GM21423 (cell line): ENCODE measurements around the gene NOL4.
"Not testable (repeated sequence)": the region's sequence is repeated elsewhere in the genome, so short reads cannot be mapped to it uniquely, and the experiment has no call there.

Source experiments
- ATAC-seq: cut with Tn5 transposase; IDR thresholded peaks from one replicate; pipeline ENCODE4 v1.9.1; 2021; ENCODE audit warnings: mild to moderate bottlenecking, moderate library complexity; ENCODE audit not compliant: unreplicated experiment

The NOL4 gene, protein sequence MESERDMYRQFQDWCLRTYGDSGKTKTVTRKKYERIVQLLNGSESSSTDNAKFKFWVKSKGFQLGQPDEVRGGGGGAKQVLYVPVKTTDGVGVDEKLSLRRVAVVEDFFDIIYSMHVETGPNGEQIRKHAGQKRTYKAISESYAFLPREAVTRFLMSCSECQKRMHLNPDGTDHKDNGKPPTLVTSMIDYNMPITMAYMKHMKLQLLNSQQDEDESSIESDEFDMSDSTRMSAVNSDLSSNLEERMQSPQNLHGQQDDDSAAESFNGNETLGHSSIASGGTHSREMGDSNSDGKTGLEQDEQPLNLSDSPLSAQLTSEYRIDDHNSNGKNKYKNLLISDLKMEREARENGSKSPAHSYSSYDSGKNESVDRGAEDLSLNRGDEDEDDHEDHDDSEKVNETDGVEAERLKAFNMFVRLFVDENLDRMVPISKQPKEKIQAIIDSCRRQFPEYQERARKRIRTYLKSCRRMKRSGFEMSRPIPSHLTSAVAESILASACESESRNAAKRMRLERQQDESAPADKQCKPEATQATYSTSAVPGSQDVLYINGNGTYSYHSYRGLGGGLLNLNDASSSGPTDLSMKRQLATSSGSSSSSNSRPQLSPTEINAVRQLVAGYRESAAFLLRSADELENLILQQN

DNA sequence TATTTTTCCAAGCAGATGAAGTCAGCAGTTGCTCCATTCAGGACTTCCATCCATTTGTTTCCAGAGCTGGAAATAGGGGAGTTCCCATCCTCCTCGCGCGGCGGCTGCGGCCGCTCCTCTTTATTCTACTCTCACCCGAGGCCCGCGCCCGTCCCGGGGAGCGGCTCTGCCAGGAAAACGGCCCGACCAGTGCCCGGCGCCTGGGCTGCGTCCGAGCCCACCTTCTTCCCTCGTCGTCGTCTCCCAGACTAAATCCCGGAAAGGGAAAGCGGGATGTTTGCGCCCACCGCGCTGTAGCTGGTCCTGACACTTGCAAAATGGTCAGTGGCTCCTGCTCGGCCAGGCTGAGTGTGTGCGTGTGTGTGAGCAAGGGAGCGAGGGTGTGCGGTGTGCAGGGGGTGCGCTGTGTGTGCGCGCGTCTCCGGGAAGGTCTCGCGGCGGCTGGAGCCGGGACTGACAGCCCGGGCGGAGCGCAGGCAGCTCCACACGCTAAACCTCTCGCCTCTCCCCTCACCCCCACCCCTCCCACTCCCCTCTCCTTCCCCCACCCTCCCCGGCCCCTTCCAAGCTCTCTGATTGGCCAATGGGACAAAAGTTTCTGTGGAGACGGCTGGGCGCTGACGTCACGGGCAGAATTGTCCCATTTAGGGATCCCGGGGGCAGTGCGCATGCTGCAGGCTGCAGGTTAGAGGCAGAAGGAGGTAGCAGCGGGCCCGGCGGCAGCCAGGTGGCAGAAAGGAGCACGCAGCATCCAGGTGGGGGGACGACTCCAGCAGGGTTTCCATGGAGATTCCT lies at the start of gene NOL4:
Gene NOL4, minus strand, starts transcription at position 491 of the 795 bp plus-strand sequence. CDS start 1,660 bp downstream, outside the sequence.
- ATAC-seq = no peak

GRCh38 chr18:34266029-34266428 lies 41.3 kb upstream of the NOL4 start:
- not testable (repeated sequence) for ATAC-seq

GRCh38 chr18:34261865-34262780 lies 37.4 kb upstream of the NOL4 start:
- ATAC-seq = peak; percentile 87

DNA sequence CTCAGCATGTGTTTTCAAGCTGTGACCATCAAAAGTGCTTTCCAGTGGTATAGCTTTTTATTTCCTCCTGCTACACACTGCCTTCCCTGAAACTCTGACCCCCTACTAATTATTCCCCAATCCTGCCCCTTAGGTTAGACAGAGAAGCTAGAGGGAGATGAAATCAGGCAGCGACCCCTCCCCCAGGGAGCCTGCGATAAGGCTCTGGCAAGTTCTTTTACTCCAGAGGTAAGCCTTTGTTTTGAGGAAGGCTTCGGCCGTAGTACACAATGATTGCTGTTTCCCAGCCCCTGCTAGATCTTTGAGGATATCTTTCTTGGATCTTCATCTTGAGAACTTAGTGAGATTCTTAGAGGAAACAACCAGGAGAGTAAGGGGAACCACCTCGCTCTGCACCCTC lies 33.5 kb upstream of the NOL4 start:
- ATAC-seq = no peak

DNA sequence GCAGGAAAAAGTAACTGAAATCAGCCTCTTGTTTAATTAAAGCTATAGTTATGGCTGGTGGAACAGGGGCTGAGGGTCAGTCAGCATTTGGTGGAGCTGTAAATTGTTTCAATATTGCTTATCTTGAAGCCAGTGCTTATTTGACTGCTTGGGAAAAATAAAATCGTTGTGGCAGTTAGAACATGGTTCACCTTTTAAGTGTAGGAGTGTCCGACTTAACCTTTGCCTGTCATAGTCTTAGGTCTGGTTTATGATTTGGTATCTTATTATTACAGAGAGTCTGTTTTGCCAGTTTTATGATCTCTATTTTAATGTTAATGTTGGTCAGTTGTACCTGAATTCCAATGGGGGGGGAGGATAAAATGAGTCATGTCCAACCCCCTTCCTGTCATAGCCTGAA lies 27.2 kb upstream of the NOL4 start:
- ATAC-seq = no peak

GRCh38 chr18:34248727-34249126 lies 24.0 kb upstream of the NOL4 start:
- no peak for ATAC-seq

DNA sequence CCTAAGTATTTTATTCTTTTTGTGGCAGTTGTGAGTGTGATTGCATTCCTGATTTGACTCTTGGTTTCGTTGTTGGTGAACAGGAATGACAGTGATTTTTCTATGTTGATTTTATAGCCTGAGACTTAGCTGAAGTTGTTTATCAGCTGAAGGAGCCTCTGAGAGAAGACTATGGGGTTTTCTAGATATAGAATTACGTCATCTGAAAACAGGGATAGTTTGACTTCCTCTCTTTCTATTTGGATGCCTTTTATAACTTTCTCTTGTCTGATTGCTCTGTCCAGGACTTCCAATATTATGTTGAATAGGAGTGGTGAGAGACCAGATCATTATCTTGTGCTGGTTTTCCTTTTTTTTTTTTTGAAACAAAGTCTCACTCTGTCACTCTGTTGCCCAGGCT lies 18.0 kb upstream of the NOL4 start:
- ATAC-seq = no peak

- ATAC-seq = not testable (repeated sequence)
These were observed 9.2 kb upstream of the NOL4 start for GRCh38 chr18:34233781-34234388.

- ATAC-seq = no peak
These were observed 473 bp upstream of the NOL4 start for GRCh38 chr18:34225218-34225553.

- no peak for ATAC-seq
These were observed 755 bp downstream of the NOL4 start for GRCh38 chr18:34223893-34224422.

- ATAC-seq = no peak
These were observed 1.4 kb downstream of the NOL4 start for GRCh38 chr18:34223164-34223892.

DNA sequence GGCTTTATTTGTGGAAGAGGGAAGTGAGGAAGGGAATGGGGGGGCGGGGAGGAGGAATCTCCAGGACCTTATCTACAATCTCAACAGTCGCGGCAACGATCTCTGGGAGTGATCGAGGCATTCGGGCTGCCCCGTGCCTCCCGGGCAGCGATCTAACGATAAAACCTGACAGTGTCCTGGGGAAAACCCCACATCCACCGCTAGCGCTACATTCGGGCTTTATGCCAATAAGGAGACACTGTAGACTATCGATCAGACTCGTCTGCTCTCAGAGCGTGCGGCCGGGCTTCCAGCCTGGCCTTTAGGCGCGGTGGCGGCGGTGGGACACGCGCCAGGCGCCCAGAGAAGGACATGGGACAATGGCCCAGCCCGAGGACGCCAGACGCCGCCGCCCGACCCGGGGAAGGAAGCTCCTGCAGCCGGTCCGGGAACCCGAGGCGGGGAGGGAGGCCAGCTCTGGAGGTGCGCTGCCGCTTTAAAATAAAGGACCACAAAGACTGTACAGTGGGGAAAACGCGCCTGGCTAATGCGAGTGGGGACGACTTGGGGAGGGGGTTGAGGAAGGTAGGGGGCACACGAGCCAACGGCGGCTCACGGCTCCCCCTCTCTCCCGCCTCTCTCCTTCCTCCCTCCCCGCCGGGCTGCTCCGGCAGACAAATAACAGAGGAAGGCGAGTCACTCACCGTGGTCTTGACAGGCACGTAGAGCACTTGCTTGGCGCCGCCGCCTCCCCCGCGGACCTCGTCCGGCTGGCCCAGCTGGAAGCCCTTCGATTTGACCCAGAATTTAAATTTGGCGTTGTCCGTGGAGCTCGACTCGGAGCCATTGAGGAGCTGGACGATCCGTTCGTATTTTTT lies 2.2 kb downstream of the NOL4 start:
- no peak for ATAC-seq

DNA sequence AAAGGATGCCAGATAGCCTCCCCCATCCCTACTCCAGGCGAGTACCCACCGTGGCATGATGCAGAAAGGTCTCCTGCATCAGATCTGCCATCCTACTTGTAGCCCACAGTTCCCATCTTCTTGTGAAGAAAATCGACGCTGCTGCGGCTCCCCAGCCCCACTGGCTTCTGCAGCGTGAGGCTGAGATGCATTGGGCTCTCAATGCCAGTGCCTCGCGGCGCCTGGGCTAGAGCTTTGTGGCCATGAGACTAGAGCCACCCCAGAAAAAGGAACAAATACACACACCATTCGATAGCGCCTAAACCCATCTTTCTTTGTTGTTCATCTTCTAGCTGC lies 2.8 kb downstream of the NOL4 start:
- no peak for ATAC-seq

- no peak for ATAC-seq
These were observed 4.5 kb downstream of the NOL4 start for GRCh38 chr18:34220081-34220815.

DNA sequence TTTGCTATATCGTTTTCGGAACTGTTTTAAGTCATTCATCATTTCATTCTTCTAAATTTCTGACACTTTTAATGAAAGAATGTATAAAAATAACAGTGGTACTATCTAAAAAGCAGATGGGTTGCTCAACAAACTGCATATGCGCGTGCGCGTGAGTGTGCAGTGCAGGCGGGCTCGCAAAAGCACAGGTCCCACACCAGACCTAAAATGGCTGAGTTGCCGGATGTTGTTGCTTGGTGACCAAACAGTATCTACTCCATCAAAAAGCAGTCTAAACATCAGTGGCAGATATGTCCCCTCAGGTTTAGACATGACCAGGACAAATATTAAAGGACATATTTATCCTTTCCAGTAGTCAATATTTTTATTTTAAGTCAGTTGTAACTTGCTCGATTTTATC lies 5.1 kb downstream of the NOL4 start:
- ATAC-seq = no peak

GRCh38 chr18:34212511-34212910 lies 12.2 kb downstream of the NOL4 start:
- no peak for ATAC-seq

DNA sequence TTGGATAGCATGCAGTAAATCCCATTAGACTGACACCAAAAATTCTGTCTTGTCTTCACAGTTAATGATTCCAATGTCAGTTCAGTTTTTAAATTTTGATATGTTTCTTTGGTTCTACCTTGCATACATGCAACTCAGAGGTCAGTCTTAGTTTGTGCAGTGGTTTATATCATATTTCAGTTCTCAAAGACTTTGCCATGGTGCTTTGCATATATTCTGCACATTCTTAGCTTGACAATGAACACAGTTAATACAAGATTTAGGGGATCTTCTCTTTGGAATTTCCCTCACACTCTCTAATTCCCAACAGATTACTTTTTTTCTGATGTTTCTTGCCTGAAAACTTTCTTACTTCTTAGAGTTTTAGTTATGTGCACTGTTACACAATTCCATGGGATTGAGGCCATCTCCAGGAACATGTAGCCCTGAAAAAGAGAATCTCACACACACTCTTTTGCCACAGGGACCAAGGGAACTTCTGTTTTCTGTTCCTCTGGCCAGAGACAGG lies 17.3 kb downstream of the NOL4 start:
- no peak for ATAC-seq

DNA sequence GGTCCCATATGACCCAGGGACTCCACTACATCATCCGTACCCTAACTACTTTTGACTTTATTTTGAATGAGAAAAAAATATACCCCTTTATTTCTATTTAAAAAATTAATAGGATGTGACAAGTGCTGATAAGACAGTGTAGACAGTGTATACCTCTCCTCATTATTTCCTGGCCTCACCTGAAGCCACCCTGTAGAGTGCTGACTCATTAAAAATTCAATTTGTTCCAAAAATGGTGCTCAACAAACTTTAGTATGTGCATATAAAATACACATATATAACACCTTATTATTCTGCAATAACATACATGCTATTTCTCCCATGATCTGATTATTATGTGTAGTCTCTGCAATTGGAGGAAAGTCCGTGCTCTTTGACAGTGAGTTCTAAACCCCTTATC lies 20.8 kb downstream of the NOL4 start:
- no peak for ATAC-seq
